Thyroid gland (tissue), 4 donors: ENCODE measurements around the gene TBC1D22A. TPM values are rescaled to one million over a fixed set of nuclear protein-coding genes. Genes with fewer than 3 reads are reported as not detected.

Experiments used
- DNase-seq, 2 donors: peaks; one replicate each; pipeline ENCODE4 v3.0.0-alpha.2; 2019
- H3K27ac ChIP-seq, 3 donors: fragments of 200-600 bp; sonication (generic); 1 replicate in 2 of 3; 2 replicates in 1 of 3; pipeline ENCODE4 v1.5.1; 2016 to 2019; ENCODE audit warnings: mild to moderate bottlenecking in 1 of 3, moderate library complexity in 1 of 3
- H3K27me3 ChIP-seq: fragments of 200-600 bp; sonication (generic); one replicate; pipeline ENCODE4 v1.5.1; 2019
- H3K36me3 ChIP-seq, 2 donors: fragments of 200-600 bp; sonication (generic); one replicate each; pipeline ENCODE4 v1.5.1; 2016 to 2019
- H3K4me1 ChIP-seq, 2 donors: fragments of 200-600 bp; sonication (generic); one replicate each; pipeline ENCODE4 v1.5.1; 2017 to 2019
- H3K4me3 ChIP-seq, 3 donors: fragments of 200-600 bp; sonication (generic); replicated peaks in 1 of 3; 1 replicate in 2 of 3; 2 replicates in 1 of 3; pipeline ENCODE4 v1.5.1; 2016; ENCODE audit warnings: mild to moderate bottlenecking in 1 of 3
- H3K9me3 ChIP-seq: fragments of 200-600 bp; sonication (generic); one replicate; pipeline ENCODE4 v1.5.1; 2017
- CTCF ChIP-seq, 6 experiments: fragments of 200-600 bp in 3 of 6; fragments of 450-650 bp in 3 of 6; sonication (generic) in 3 of 6; IDR thresholded peaks; one replicate each; pipeline ENCODE4 v1.5.1; 2016 to 2019; ENCODE audit warnings: antibody characterized with exemption in 6 of 6, mild to moderate bottlenecking in 2 of 6, inconsistent platforms in 1 of 6, moderate library complexity in 1 of 6
- POLR2A ChIP-seq, 2 donors: fragments of 450-650 bp; IDR thresholded peaks; one replicate each; pipeline ENCODE4 v1.6.1; 2017; ENCODE audit warnings: antibody characterized with exemption in 2 of 2, mild to moderate bottlenecking in 2 of 2, moderate library complexity in 1 of 2
- WGBS, 2 donors: methylation state at CpG; one replicate each; pipeline ENCODE4 v1.1.5; 2017; 5-methylcytosine and 5-hydroxymethylcytosine counted together
- intact Hi-C: fragments of 100-400 bp; cut with DNase I; formaldehyde crosslinking; loops from one replicate; pipeline ENCODE4 v1.15.1; 2023
- total RNA-seq, 4 donors: library from RNA; depleted of rRNA; stranded (reverse); fragments of >200 nt; gene quantifications; one replicate each; pipeline ENCODE4 v1.2.3, GENCODE V29; 2016

Gene TBC1D22A
- total RNA-seq, 4 donors from 2014 or later: 26.7 to 34.6 (median 33.2) TPM

- no peak for DNase-seq
Measured at GRCh38 chr22:46860562-46860961, 98.1 kb downstream of the TBC1D22A start.

GRCh38 chr22:46861468-46862367, 99.3 kb downstream of the TBC1D22A start:
- intact Hi-C loops: no loop called here
- 86 to 94% methylated on average over 15 of the region's 16 CpGs for WGBS, 2 donors
- Histone ChIP-seq H3K4me1 (no peaks in the 10 kb centered on the region), H3K27me3 (no peaks in the 10 kb centered on the region), H3K9me3 (no peaks in the 10 kb centered on the region), H3K27ac (no peak overlapping the region), H3K36me3 (no peaks in the 10 kb centered on the region), H3K4me3 (no peak overlapping the region)
- DNase-seq: no peak
- no peak for TF ChIP-seq POLR2A (IDR thresholded peaks at IDR 0.05)
- TF ChIP-seq CTCF (IDR thresholded peaks at IDR 0.05): no peak

More at GRCh38 chr22:46860562-46860961, 98.1 kb downstream of the TBC1D22A start:
- H3K4me1 ChIP-seq: peaks cover 0 to 3% of the 10 kb centered on the region in 2 donors
- no peaks in the 10 kb centered on the region for H3K27me3 ChIP-seq
- H3K36me3 ChIP-seq: no peaks in the 10 kb centered on the region
- H3K27ac ChIP-seq: no peak overlapping the region
- 95 to 100% methylated on average over 7 to 15 of the region's 16 CpGs for WGBS, 2 donors
- H3K4me3 ChIP-seq: no peak overlapping the region
- no peaks in the 10 kb centered on the region for H3K9me3 ChIP-seq
- intact Hi-C loops: no loop called here
- TF ChIP-seq POLR2A (IDR thresholded peaks at IDR 0.05): no peak
- no peak for TF ChIP-seq CTCF (IDR thresholded peaks at IDR 0.05)

GRCh38 chr22:46862418-46863324, 100.2 kb downstream of the TBC1D22A start:
- Histone ChIP-seq H3K27me3 (no peaks in the 10 kb centered on the region), H3K4me1 (no peaks in the 10 kb centered on the region), H3K27ac (no peak overlapping the region), H3K4me3 (no peak overlapping the region), H3K9me3 (no peaks in the 10 kb centered on the region), H3K36me3 (no peaks in the 10 kb centered on the region)
- DNase-seq: no peak
- intact Hi-C loops: no loop called here
- 95 to 96% methylated on average over 17 of the region's 17 CpGs for WGBS, 2 donors
- no peak for TF ChIP-seq CTCF (IDR thresholded peaks at IDR 0.05)
- TF ChIP-seq POLR2A (IDR thresholded peaks at IDR 0.05): no peak

- H3K27ac ChIP-seq: no peak overlapping the region
- no peak for DNase-seq
- H3K9me3 ChIP-seq: no peaks in the 10 kb centered on the region
- H3K36me3 ChIP-seq: no peaks in the 10 kb centered on the region
- no peaks in the 10 kb centered on the region for H3K27me3 ChIP-seq
- H3K4me3 ChIP-seq: no peak overlapping the region
- intact Hi-C loops: no loop called here
- TF ChIP-seq CTCF (IDR thresholded peaks at IDR 0.05): no peak
- no peak for TF ChIP-seq POLR2A (IDR thresholded peaks at IDR 0.05)
- 80 to 84% methylated on average over 6 of the region's 6 CpGs for WGBS, 2 donors
- no peaks in the 10 kb centered on the region for H3K4me1 ChIP-seq
Measured at GRCh38 chr22:46863794-46864193, 101.3 kb downstream of the TBC1D22A start.
